MM.1S (cell line): ENCODE data around the gene TMEM43.

Source experiments
- DNase-seq: peaks from one replicate; pipeline ENCODE4 v3.0.0-alpha.2; 2015
- H2AFZ ChIP-seq: fragments of 300-600 bp; sonication (generic); 2 replicates; pipeline ENCODE4 v1.6.0; 2016; ENCODE audit warnings: antibody characterized with exemption, low read length
- H3F3A ChIP-seq: fragments of 300-600 bp; sonication (generic); 2 replicates; pipeline ENCODE4 v1.6.1; 2016; ENCODE audit warnings: mild to moderate bottlenecking, antibody characterized with exemption, low read length, moderate library complexity, mixed read lengths; ENCODE audit not compliant: insufficient read depth
- H3K27ac ChIP-seq: fragments of 300-600 bp; sonication (generic); 2 replicates; pipeline ENCODE4 v1.5.1; 2016; ENCODE audit warnings: mild to moderate bottlenecking, low read length
- H3K27me3 ChIP-seq: fragments of 300-600 bp; sonication (generic); replicated peaks from 2 replicates; pipeline ENCODE4 v1.6.0; 2016; ENCODE audit warnings: low read length; ENCODE audit not compliant: insufficient read depth
- H3K36me3 ChIP-seq: fragments of 300-600 bp; sonication (generic); replicated peaks from 2 replicates; pipeline ENCODE4 v1.6.1; 2016; ENCODE audit warnings: mild to moderate bottlenecking, low read length, mixed read lengths; ENCODE audit not compliant: insufficient read depth
- H3K4me1 ChIP-seq: fragments of 300-600 bp; sonication (generic); 2 replicates; pipeline ENCODE4 v1.6.1; 2016; ENCODE audit warnings: low read length, mixed read lengths
- H3K4me2 ChIP-seq: fragments of 300-600 bp; sonication (generic); 2 replicates; pipeline ENCODE4 v1.6.0; 2016; ENCODE audit warnings: low read depth, low read length
- H3K4me3 ChIP-seq: fragments of 300-600 bp; sonication (generic); 2 replicates; pipeline ENCODE4 v1.5.1; 2016; ENCODE audit warnings: low read length, mixed read lengths
- H3K79me2 ChIP-seq: fragments of 300-600 bp; sonication (generic); 2 replicates; pipeline ENCODE4 v1.6.1; 2016; ENCODE audit warnings: mixed run types, low read length, mixed read lengths
- H3K9ac ChIP-seq: fragments of 300-600 bp; sonication (generic); 2 replicates; pipeline ENCODE4 v1.6.1; 2016; ENCODE audit warnings: low read length, mixed read lengths
- H3K9me2 ChIP-seq: fragments of 300-600 bp; sonication (generic); replicated peaks from 2 replicates; pipeline ENCODE4 v1.6.1; 2016; ENCODE audit warnings: mild to moderate bottlenecking, low read length, mixed read lengths; ENCODE audit not compliant: insufficient read depth
- H3K9me3 ChIP-seq: fragments of 300-600 bp; sonication (generic); replicated peaks from 2 replicates; pipeline ENCODE4 v1.6.1; 2016; ENCODE audit warnings: mild to moderate bottlenecking, low read length, mixed read lengths; ENCODE audit not compliant: insufficient read depth
- H4K20me1 ChIP-seq: fragments of 300-600 bp; sonication (generic); 2 replicates; pipeline ENCODE4 v1.6.1; 2016; ENCODE audit warnings: mild to moderate bottlenecking, low read length, moderate library complexity, mixed read lengths; ENCODE audit not compliant: insufficient read depth
- EZH2 ChIP-seq: fragments of 300-600 bp; sonication (generic); optimal IDR thresholded peaks from 2 replicates; pipeline ENCODE3; 2017; ENCODE audit warnings: low read depth, mild to moderate bottlenecking, antibody characterized with exemption, low read length, mixed read lengths
- EZH2phosphoT487 ChIP-seq: fragments of 300-600 bp; sonication (generic); IDR thresholded peaks from 2 replicates; pipeline ENCODE4 v1.6.1; 2018; ENCODE audit warnings: antibody characterized with exemption, low read length
- TF ChIP-seq, protein P1 (sequence below): fragments of 300-600 bp; sonication (generic); IDR thresholded peaks from 2 replicates; pipeline ENCODE4 v1.5.1; 2016; ENCODE audit warnings: antibody characterized with exemption, low read length, mixed read lengths

TMEM43 gene

DNA sequence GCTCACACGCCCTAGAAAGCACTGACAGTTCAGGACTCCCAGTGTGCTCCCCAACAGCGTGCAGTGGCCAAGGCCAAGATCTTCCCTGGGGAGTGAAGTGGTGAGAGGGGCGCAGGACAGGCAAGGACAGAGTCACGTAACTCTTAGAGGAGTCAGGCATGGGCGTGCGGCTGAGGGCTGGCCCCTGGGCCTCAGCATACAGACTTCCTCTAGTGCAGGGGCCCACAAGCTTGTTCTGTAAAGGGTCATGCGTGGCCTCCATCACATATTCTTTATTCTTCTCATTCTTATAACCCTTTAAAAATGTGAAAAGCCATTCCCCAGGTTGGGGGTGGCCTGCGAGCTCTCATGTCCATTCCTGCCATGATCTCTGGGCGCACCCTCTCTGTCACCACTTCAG lies 25.2 kb downstream of the TMEM43 start:
- no peaks in the 10 kb centered on the region for H3K79me2 ChIP-seq
- no peaks in the 10 kb centered on the region for H3K36me3 ChIP-seq
- no peaks in the 10 kb centered on the region for H3K9me3 ChIP-seq
- H2AFZ ChIP-seq = no peak overlapping the region
- H4K20me1 ChIP-seq = no peaks in the 10 kb centered on the region
- H3K4me1 ChIP-seq = no peaks in the 10 kb centered on the region
- no peak for DNase-seq
- no peak overlapping the region for H3K4me3 ChIP-seq
- no peaks in the 10 kb centered on the region for H3K9me2 ChIP-seq
- no peak overlapping the region for H3K27ac ChIP-seq
- no peaks in the 10 kb centered on the region for H3K27me3 ChIP-seq
- no peak for TF ChIP-seq EZH2
- TF ChIP-seq, protein P1, sequence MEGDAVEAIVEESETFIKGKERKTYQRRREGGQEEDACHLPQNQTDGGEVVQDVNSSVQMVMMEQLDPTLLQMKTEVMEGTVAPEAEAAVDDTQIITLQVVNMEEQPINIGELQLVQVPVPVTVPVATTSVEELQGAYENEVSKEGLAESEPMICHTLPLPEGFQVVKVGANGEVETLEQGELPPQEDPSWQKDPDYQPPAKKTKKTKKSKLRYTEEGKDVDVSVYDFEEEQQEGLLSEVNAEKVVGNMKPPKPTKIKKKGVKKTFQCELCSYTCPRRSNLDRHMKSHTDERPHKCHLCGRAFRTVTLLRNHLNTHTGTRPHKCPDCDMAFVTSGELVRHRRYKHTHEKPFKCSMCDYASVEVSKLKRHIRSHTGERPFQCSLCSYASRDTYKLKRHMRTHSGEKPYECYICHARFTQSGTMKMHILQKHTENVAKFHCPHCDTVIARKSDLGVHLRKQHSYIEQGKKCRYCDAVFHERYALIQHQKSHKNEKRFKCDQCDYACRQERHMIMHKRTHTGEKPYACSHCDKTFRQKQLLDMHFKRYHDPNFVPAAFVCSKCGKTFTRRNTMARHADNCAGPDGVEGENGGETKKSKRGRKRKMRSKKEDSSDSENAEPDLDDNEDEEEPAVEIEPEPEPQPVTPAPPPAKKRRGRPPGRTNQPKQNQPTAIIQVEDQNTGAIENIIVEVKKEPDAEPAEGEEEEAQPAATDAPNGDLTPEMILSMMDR = no peak
- no peak for TF ChIP-seq EZH2phosphoT487
- H3K9ac ChIP-seq = no peak overlapping the region
- no peaks in the 10 kb centered on the region for H3F3A ChIP-seq
- H3K4me2 ChIP-seq = no peak overlapping the region

DNA sequence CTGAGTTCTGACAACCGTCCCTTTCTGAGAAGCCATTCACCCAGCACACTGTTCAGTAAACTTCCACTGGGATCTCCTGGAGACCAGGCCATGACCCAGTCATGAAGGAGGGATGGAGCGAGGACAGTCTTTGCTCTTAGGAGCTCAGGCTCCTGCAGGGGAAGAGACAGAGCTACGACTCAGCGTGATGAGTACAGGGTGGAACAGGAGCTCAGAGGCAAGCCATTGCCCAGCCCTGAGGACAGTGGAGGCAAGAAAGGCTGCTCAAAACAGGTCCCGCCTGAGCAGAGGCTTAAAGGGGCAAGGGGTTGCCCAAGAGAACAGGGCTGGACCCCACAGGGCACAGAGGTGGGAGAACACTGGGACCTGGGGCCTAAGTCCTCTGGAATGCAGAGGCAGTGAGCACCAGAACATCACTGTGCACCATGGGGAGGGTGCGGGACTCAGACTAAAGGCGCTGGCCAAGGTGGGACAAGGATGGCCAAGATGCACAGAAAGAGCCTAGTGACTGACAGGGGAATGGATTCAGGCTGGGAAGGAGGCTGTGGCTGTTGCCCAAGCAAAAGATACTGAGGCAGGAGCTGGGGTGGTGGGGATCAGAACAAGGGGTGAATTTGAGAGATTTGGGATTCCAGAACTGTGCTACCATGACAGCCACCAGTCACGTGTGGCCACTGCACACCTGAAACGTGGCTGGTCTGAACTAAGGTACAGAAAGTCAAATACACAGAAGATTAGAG lies 25.8 kb downstream of the TMEM43 start:
- no peaks in the 10 kb centered on the region for H3F3A ChIP-seq
- no peak overlapping the region for H3K4me3 ChIP-seq
- H3K4me2 ChIP-seq = no peak overlapping the region
- TF ChIP-seq EZH2phosphoT487 (no peak), EZH2 (no peak)
- TF ChIP-seq, protein P1 = no peak
- H3K9me3 ChIP-seq = no peaks in the 10 kb centered on the region
- no peak overlapping the region for H2AFZ ChIP-seq
- H4K20me1 ChIP-seq = no peaks in the 10 kb centered on the region
- no peaks in the 10 kb centered on the region for H3K36me3 ChIP-seq
- H3K9ac ChIP-seq = no peak overlapping the region
- no peaks in the 10 kb centered on the region for H3K27me3 ChIP-seq
- H3K9me2 ChIP-seq = no peaks in the 10 kb centered on the region
- H3K27ac ChIP-seq = no peak overlapping the region
- H3K79me2 ChIP-seq = no peaks in the 10 kb centered on the region
- no peaks in the 10 kb centered on the region for H3K4me1 ChIP-seq
- no peak for DNase-seq

DNA sequence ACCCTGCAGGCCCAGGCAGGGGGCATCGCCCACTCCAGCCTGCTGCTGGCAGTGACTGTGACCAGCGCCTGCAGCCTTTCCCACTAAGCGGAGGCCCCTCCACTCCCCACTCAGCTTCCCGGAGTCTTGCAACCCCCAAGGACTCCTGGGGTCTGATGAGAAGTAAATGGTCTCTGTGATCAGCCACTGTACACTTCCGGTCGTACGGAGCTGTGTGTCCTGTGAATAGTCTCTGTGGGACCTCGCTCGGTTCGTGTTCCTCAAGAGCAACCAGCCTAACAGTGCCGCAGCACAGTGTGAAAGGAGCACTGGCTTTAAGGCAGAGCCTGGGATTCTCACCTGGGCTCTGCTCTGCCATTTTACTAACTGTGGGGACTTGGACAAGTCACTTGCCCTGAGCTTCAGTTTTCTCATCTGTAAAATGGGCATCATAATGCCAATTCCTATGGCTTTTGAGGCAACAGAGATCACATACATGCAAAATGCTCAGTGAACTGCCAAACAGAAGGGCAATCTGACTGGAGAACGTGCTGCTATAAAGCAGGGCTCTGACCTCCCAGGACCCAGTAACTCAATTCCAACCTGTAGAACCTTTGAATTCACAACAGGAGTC lies 26.7 kb downstream of the TMEM43 start:
- Histone ChIP-seq H4K20me1 (no peaks in the 10 kb centered on the region), H3K4me3 (no peak overlapping the region), H3K4me1 (no peaks in the 10 kb centered on the region)

More for the DNA sequence above, 26.7 kb downstream of the TMEM43 start:
- no peak overlapping the region for H2AFZ ChIP-seq
- no peak overlapping the region for H3K4me2 ChIP-seq
- TF ChIP-seq, protein P1 = no peak
- no peak for TF ChIP-seq EZH2phosphoT487
- TF ChIP-seq EZH2 = no peak
- H3K27me3 ChIP-seq = no peaks in the 10 kb centered on the region
- no peaks in the 10 kb centered on the region for H3F3A ChIP-seq
- no peak overlapping the region for H3K27ac ChIP-seq
- no peak overlapping the region for H3K9ac ChIP-seq
- H3K9me2 ChIP-seq = no peaks in the 10 kb centered on the region
- no peaks in the 10 kb centered on the region for H3K9me3 ChIP-seq
- DNase-seq = no peak
- H3K36me3 ChIP-seq = no peaks in the 10 kb centered on the region
- no peaks in the 10 kb centered on the region for H3K79me2 ChIP-seq
